HG03025 (cell line): Measurements from ENCODE around the gene ABHD17C.
"Not testable (repeated sequence)": the region's sequence is repeated elsewhere in the genome, so short reads cannot be mapped to it uniquely, and the experiment has no call there.

Source experiments
- ATAC-seq: cut with Tn5 transposase; IDR thresholded peaks from one replicate; pipeline ENCODE4 v1.9.1; 2021; ENCODE audit warnings: mild to moderate bottlenecking, moderate library complexity; ENCODE audit not compliant: unreplicated experiment, low FRiP score

The ABHD17C gene

DNA sequence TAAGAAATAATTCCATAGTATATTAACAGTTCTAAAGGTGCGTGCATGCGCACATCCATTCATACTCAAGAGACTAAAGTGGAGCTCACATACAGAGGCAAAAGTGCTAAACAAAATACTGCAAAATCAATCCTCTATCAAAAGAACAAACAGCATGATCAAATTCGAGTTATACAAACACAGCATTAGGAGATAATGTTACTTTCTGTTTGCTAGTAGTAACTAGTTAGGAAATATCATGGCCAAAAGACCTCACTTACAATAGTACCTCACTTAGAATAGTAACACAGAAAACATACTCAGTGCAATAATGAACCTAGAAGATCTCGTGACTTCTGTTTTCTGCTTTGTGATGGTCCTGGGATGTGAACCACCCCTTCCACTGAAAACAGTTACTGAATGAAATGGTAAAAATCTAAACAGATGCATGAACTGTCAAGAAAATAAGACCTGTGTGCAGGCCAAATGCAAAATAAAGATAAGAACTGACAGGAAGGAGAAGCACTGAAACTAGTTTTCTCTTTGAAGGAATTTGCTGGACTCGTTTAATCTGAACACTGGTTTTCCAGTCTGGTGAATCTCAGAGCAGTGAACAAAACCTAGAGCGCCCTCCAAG lies 63.1 kb downstream of the ABHD17C start:
- ATAC-seq, result no peak

DNA sequence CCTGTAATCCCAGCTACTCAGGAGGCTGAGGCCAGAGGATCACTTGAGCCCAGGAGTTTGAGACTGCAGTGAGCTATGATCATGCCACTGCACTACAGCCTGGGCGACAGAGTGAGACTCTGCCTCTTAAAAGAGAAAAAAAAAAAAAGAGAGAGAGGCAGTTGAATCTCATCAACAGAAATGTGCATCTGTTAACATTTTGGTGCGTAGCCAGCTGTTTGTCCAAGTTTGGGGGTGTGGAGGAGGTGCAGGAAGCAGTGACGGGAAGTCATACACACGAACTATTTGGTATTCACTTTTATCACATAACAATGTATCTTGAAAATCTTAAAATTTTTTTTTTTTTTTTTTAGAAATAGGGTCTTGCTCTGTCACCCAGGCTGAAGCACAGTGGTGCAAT lies 65.8 kb downstream of the ABHD17C start:
- no peak for ATAC-seq

- no peak for ATAC-seq
Observed at GRCh38 chr15:80761754-80762153, 66.6 kb downstream of the ABHD17C start.

- not testable (repeated sequence) for ATAC-seq
Observed at GRCh38 chr15:80763235-80763634, 68.1 kb downstream of the ABHD17C start.

DNA sequence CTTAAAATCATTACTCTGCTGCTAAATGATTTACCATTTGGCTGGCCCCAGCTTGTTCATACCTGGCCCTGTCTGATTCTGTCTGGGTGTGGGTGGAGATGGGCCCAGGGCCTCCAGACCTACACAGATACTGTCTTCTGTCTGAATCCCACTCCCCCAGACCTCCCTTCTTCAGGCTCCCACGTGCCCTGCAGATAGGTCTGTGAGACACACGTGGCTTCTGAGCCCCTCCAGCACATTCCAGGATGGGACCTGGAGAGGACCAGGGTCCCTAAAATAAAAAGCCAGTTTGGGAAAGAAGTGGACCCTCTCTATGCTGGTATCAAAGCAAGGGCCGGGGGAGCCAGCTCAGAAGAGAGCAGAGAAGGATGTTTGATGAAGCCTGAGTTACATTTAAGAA lies 69.4 kb downstream of the ABHD17C start:
- no peak for ATAC-seq

DNA sequence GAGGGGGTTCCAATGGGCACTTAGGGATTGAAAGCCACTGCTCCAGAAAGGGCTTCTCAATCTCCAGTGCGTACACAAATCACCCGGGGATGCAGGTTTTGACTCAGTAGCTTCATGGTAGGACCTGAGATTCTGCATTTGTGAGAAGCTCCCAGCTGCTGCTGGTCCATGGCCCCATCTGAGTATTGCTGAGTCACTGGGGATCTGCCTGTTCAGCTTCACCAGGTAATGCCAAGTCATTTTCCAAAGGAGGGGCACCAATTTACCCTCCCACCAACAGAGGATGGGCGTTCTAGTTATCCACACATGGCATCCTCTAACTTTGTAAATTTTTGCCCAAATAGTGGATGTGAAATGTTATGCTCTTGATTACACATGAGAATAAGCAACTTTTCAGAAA lies 71.2 kb downstream of the ABHD17C start:
- ATAC-seq, result no peak

- ATAC-seq, result no peak
Observed at GRCh38 chr15:80768158-80768557, 73.0 kb downstream of the ABHD17C start.

- no peak for ATAC-seq
Observed at GRCh38 chr15:80769153-80769828, 74.2 kb downstream of the ABHD17C start.

- no peak for ATAC-seq
Observed at GRCh38 chr15:80769829-80770705, 75.0 kb downstream of the ABHD17C start.

DNA sequence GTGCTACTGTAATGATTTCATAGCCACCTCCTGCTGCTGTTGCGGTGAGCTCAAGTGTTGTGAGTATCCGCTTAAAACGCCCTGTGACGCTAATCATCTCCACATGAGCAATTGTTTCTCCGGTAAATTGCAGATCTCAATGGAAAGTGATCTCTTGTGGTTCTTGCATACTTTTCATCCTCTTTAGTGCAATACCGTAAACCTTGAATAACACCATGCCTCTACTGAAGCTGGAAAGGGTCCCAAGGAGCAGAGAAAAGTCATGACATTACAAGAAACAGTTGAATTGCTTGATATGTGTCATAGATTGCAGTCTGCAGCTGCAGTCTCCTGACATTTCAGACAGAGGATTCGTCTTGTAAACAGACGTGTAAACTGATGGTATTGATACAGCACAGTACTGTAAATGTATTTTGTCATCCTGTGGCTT lies 78.0 kb downstream of the ABHD17C start:
- no peak for ATAC-seq

DNA sequence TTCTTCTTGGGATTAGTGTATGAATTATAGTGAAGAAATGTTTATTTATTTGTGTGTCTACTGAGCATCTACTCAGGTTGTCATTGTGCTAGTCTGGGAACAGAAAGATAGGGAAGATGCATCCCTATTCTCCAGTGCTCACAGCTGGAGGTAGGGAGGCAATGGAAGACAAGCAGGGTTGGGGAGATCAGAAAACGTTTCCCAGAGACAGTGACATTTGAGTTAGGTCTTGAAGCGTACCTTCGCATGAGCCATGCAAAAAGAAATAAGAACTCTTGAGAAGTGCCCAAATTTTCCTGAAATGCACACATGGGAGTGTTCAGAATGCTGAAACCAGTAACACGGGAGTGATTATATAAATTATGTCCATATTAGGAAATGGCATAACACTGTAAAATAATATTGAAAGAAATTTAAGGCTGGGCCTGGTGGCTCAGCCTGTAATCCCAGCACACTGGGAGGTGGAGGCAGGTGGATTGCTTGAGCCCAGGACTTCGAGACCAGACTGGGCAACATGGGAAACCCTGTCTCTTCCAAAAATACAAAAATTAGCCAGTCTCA lies 78.8 kb downstream of the ABHD17C start:
- ATAC-seq, result no peak

GRCh38 chr15:80774486-80774885 lies 79.4 kb downstream of the ABHD17C start:
- no peak for ATAC-seq

GRCh38 chr15:80775338-80775737 lies 80.2 kb downstream of the ABHD17C start:
- ATAC-seq, result no peak

- ATAC-seq, result no peak
Observed at GRCh38 chr15:80776420-80777045, 81.4 kb downstream of the ABHD17C start.

- ATAC-seq, result no peak
Observed at GRCh38 chr15:80777137-80777536, 82.0 kb downstream of the ABHD17C start.

DNA sequence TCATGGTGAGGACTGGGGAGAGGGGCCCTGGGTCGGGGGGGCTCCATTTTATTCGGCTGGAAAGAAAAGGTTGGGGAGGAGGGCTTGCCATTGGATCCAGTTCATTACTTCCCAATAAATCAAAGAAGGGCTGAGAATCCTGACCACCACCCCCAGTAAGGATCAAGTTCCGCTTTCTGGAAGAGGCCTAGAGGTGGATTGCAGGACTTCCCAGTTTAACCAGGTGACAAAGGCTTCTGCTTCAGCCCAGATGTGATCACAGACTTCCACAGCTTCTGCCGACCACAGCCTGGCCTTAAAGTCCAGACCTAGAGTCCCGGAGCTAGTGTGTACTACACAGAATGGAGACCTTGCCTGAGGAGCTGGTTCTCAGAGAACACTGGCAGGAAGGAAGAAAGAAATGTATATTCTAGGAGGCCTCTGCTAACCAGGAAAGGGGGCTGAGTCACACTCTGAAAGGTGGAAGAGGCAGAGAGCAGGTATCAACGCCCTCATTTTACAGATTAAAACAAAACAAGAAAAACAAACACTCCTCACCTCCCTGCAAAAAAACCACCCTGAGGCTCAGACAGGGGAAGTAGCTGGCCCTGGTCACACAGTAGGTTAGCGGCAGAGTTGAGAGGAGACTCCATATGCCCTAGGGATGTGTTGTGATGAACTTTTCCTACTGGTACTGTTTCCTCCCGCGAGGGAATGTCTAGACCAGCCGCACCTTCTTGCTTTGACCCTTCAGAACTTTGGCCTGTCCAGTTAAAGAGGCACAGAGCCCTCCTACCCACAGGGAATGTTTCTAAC lies 82.9 kb downstream of the ABHD17C start:
- no peak for ATAC-seq

DNA sequence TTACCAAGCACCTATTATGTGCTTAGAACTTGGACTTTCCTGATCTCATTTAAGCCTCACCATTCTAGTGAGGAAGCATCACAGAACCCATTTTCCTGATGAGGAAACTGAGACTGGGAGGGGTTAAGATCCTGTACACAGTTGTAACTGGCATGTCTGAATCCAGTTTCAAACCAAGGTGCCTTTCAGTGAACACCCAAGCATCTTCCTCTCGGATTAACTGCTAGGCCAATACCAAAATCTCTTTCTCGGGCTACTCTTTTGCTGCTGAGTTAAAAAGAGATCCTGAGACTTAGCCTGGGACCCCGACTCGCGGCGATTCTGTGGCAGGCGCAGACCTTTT lies 83.5 kb downstream of the ABHD17C start:
- no peak for ATAC-seq

- ATAC-seq, result no peak
Observed at GRCh38 chr15:80778964-80779657, 84.0 kb downstream of the ABHD17C start, which contains the start of gene CEMIP. Gene CEMIP, plus strand, starts transcription at chr15:80779370. Its CDS starts 94,510 bp downstream, at chr15:80873880.
